CD4-positive, alpha-beta T cell treated with Interleukin-12 subunit alpha and Interleukin-12 subunit beta, for 1 hour (primary cell): ENCODE data around the gene FAM13A.

Source experiments
- DNase-seq: peaks from one replicate; pipeline ENCODE4 v3.0.0-alpha.2; 2020

The FAM13A gene

DNA sequence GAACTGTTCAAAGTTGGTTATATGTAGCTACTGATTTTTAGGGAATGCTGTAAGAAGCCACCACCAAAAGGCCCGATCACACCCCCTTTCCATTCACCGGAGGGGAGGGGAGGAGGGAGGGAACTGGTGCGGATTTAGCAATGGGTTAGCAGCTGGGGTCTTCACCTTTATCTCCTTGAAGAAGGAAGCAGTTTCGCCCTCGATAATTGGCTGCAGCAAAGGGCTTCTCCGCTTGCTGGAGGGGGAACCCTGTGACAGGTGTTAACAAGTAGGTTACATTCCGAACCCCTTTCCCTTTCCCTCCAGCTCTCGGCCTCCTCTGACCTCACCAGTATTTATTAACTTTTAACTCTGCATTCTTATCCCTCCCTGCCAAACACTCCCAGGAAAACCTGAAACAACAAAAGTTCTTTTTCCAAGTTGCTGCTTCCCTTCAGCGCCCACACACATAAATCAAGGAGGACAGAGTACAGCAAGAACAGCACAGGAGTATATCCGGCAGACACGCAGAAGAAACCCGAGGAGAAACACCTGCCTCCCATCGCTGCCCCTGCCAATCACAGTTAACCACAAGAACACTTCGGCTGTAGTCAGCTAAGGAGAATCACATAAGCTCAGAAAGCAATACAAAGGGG lies 319.6 kb downstream of the FAM13A start:
- DNase-seq: peak; percentile 11

DNA sequence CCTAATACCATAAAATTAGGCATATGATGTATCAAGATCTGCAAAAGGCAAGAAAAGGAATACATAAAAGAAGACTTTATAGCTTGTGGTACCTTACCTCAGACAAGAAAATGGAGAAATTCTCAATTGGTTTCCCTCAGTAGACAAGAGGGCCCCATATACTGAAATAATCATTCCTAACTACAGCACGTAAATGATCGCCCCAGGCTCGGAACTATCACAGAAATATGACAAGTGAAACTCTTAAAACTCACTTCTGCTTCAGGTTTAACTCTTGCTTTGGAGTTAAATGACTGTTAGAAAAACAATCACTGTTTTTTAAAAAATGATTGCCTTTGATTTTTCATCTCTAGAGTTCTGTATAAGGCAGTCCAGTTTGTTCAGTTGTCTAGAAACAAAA lies 320.7 kb downstream of the FAM13A start:
- no peak for DNase-seq

DNA sequence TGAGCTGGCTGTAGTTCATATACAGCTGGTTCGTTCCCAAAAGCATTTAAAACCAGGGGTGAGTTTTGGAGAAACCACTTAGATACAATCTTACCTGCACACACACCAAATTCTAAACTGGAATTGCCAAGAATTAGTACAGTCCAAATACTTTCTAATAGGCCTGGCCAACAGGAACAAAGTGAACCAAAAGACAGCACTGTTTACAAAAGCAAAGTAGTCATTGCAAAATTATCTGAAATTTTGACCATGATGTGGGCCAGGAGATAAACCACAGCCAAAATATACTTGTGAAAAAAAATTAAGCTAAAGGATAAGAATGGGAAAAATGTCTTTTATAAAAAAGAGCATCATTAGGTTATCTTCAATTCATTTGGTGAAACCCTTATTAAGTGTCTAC lies 321.4 kb downstream of the FAM13A start:
- DNase-seq: no peak

DNA sequence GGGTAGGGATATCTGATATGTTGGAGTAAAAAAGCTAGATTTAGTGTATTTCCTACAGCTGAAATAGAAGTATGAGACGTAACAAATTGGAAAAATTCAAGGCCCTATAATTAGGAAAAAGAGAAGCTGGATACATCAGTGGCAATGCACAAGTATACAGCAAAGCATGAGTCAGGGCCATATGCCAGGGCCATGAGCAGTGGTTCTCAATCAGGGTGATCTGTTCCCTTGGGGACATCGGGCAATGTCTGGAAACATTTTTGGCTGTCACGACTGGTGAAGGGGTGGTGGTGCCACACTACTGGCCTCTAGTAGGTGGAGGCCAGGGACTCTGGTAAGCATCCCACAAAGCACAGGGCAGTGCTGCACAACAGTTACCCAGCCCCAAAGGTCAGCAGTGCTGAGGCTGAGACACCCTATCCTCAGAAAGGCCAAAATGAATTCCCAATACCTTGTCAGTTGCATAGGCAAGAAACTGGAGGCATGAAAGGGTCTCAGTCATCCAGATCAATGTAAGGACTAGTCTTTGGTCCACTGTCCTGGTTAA lies 322.5 kb downstream of the FAM13A start:
- DNase-seq: no peak

DNA sequence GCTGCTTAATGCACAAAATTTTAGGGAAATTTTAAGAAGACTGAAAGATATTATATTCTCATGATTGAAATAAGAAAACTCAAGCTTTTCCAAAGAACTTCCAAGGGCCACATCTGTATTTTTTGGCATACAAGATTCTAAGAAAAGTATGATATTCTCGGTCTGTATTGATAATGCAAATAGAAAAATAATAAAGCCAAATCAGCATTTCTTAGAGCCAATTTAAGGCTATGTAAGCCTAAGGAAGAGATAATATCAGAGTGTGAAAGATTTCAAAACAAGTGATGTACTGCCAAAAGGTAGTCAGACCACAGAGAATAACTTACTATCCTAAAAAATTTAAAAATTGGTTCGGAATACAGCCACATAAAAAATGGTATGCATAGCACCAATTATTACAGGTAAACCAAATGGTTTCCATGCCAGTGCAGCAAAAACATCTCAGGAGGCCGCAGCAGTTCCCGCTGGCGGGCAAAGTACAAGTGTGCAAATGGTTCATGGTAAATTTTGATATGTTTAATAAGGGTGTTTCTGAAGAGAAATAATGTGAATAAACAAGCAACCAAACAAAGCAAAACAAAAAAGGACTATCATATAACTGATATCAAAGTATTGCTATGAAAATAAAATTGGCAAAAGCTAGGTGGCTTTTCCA lies 324.1 kb downstream of the FAM13A start:
- no peak for DNase-seq

DNA sequence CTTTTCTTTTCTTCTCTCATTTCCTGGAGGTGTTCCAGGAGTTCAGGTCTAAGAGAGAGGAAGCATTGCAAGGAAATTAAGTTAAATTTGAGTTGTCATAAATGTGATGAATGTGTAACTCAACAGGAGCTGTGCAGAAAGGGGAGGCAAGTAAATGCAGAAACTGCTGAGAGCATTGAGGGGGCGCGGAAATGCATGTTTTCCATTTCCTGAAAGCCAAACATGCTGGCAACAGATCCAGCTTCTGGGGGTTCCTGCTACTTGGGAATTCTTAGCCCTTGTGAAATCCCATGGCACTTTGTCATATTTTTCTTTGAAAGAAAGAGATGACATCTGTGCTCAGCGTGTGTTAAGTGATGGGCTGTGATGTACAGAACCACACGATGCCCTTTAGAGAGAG lies 325.6 kb downstream of the FAM13A start:
- DNase-seq: no peak

DNA sequence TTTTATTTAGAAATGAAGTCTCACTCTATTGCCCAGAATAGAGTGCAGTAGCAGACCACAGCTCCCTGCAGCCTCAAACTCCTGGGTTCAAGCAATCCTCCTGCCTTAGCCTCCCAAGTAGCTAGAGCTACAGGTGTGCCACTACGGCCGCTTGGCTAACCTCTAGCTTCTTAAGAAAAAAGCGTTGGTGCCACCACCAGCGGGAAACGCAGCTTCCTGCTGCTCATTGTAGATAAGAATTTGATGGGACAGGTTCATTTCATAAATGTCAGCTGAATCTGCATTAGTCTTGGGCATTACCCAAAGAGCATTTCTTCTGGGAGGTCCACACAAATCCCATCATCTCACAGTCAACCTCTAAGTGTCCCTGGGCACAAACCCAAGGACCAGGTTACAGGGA lies 326.2 kb downstream of the FAM13A start:
- DNase-seq: no peak

DNA sequence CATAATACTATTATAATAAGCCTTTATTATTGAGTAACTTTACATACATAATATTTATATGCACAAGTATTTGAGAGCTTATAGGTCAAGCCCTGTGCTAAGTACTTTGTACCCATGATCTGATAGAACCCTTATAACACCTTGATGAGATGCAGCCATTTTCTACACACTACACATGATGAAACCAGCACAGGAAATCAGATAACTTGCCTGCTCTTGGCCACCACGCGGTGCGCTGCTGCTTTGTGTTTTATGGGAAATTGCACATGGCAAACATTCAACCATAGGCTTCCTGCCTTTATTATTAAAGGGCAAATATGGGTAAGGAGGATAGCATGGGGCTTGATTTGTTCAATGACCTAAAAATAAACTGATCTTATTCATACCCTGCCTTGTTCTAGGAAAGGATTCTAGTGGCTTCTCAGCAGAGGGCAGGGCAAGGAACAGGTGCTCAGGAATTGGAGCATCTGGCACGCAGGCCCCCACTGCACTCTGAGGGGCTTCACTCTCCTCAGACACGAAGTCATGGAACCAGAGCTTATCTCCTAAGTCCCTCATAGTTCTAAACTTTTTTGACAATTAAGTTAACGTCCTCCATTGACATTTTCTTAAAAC lies 327.7 kb downstream of the FAM13A start:
- DNase-seq: no peak

DNA sequence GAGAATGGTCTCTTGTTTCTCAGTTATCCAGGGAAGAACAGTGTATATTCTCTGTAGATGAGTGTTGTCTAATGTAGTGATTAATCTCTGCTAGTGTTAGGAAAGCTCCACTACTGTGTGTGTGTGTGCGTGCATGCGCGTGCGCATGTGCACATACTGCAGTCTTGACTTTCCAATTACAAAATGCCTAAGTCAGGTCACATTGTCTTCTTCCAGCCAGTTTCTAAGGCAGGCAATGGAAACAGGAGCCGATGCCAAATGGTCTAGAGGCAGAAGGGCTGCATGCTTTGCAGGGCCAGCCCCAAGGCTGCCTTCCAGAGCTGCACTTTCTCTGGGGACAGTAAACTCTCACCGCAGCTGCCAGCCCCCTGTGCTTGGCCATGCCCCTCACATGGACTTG lies 328.8 kb downstream of the FAM13A start:
- no peak for DNase-seq

DNA sequence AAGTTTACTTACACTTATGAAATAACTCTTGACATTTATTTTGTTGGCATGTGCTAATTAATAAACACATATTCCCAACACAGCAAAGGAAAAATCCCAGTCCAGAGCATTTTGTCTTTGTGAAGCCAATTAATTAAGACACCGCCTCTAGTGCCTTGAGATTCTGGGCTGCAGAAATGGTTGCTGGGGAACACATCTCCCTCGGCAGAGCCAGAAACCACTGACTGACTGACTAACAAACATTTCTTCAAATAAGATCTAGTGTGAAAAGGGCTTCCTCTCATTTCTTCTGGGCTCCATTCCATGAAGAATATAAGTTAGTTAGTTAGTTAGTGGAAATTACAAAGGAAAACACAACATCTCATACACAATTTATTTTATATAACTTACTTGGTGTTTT lies 331.0 kb downstream of the FAM13A start:
- no peak for DNase-seq

DNA sequence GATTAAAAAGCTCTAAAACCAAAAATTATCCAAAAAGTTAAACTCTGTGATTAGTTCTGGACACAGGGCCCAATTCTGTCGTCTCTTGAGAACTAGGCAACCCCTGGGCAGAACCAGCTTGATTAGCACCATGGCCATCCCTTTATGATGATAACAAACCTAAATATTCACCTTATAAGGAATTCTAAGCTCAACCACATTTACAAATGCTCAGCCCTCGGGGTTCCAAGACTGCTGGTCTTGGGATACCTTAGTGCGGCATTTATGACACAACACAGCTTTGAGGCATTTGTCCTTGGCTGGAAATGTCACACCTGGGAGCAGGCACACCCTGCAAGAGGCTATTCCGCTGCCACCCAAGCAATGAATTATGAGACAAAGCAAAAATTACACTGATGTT lies 331.8 kb downstream of the FAM13A start:
- no peak for DNase-seq

DNA sequence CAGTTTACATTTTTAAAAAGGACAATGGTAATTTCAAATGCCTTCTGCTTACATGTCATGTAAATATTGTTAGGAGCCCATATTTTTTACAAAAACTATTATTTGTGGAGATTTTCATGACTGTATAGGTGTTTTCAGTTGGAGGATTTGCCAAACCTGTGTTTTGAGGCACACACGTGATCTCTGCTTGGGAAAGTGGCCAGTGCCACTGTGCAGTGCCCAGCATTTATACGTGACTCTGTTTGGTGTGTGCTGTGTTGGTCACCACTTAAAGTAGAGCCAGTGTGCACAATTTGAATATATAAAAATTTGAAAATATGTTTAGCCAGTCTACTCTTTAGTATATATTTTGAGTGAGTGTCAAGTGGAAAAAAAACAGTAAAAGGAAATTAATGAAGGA lies 332.6 kb downstream of the FAM13A start:
- DNase-seq: no peak

DNA sequence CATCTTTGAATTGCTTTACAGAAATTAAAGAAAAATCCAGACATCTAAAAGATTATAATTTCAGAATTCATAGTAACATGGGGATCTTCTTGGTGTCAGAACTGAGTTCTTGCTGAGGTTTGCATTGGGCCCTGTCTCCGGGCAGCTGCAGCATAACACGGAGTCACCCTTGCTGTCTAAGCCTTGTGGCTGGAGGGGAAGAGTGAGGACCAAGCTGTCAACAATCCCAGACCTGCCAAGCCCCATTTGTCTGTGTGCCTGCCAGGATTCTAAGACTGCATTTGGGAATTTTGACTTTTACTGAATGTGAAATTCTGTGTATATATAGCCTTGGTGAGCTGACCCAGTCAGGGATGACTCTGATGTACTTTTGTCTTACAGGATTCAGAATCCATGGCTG lies 334.2 kb downstream of the FAM13A start:
- no peak for DNase-seq

DNA sequence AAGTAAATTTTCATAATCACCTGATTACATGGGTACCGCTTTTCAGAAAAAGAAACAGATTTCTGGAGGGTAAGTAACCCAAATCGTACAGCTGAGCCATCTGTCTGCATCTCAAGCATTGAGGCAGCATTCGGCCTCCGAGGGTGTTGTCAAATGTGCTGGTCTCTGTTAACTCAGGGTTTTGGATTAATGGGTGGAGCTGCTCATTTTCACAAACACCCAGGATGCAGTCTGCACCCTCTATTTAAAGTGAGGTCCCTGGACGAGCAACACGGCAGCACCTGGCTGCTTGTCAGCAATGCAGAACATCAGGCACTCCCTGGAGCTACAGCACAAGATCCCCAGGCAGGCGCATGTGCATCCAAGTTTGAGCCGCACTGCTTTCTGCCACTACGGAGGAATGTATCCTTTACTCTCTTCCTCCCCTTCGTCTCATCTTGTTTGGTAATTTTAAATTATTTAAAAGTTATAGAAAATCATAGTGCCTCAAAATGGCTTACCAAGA lies 334.7 kb downstream of the FAM13A start:
- no peak for DNase-seq

DNA sequence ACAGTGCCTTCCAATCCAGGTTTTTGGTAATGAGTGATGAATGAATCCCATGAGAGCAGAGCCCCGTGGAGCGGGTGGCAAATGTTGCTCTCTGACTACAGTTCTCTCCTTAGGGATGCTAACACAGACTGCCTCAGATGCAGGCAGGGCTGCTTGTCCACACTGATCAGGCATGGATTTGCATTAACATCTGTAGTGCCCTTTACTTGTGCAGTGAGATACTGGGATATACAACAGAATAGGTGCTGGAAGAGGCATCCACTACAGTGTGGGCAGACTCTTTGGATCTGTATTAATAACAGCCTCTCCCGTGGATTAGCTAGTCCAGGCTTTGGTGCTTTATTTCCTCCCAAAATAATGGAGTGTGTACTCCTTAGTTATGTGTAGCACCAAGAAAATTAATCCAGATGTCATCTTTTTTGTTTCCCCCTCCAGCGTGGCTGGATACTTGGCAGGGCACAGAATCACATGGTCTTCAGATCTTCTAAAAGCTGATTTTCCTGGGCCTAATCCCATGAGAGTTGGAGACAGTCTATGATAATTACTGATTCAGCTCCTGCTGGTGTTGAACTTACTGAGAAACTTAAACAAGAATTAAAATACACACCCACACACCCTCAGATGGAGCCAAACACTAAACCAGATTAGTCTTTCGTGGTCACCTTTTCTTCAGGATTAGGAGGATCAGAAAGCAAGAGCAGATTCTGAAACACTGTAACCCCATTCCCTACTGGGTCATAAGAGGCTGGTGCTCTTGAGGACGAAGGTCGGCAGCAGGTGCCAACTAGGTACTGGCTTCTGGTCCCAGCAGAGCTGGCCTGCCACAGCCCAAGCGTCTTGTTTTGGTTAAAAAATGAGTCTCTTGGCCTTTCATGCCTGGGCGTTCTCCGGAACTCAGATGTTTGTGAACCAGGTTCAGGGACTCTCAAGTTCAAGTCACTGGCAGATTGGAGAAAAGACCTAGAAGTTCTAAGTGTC lies 336.2 kb downstream of the FAM13A start:
- DNase-seq: no peak

DNA sequence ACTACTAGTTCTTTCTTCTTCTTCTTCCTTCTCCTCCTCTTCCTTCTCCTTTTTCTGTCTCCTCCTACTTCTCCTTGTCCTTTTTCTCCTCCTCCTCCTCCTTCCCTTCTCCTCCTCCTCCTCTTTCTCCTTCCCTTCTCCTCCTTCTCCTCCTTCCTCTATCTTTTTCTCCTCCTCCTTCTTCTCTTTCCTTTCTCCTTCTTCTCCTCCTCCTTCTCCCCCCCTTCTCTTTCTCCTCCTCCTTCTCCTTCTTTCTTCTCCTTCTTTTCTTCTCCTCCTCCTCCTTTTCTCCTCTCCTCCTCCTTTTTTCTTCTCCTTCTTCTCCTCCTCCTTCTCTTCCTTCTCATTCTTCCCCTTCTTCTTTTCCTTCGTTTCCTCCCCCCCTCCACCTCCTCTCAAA lies 337.6 kb downstream of the FAM13A start:
- no peak for DNase-seq

DNA sequence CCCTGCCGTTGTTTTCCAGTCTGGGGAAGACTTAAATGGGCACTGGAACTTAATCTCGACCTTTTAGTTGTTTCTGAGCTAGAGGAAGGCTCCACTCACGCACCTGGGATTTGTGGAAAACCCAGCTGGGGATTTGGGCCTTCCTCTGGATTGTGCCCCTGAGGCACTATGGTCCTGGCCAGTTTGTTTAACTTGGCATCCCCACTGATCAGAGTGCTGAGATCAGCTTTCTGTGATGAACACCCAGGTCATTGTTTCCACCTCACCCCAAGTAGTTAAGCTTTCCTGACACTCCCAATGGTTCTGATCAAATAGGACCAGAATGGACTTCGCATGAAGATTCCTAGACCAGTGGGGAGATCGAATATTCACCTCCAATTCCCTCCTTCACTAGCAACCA lies 338.9 kb downstream of the FAM13A start:
- DNase-seq: no peak

DNA sequence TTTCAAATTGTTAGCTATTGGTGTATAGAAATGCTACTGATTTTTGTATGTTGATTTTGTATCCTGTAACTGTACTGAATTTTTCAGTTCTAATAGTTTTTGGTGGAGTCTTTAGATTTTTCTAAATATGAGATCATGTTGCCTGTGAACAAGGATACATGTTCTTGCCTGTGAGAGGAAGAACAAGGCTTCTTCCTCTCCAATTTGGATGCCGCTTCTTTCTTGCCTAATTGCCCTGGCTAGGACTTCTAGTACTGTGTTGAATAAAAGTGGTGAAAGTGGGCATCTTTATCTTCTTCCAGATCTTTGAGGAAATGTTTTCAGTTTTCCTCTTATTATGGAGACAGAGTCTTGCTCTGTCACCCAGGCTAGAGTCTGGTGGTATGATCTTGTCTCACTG lies 343.2 kb downstream of the FAM13A start:
- DNase-seq: no peak

DNA sequence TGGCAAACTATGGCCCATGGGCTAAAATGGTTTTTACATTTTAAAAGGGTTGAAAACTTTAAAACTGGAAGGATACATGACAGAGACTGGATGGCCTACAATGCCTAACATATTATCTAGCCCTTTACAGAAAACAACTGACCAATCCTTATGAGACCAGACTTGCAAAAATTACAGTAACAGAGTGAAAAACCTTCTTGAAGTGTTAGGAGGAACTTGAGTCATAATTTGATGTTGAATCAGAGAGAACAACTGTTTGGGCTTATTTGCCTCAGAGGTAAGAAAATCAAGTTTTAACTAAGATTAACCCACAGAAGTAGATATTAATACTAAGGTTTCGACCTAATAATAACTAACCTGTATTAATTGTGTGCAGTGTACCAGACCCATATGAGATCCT lies 347.0 kb downstream of the FAM13A start:
- no peak for DNase-seq

DNA sequence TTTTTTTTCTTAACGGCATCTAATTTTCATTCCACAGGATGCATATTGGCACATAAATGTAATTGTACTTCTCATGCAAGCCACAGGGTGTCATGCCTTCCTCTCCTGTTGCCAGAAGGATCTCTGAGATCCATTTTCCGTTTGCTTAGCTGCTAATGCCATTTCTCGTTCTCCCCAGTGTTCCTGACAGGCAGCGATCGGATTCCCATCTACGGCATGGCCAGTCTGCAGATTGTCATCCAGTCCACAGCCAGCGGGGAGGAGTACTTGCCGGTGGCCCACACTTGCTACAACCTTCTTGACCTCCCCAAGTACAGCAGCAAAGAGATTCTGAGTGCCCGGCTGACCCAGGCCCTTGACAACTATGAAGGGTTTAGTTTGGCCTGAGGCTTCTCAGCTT lies 350.4 kb downstream of the FAM13A start:
- no peak for DNase-seq

DNA sequence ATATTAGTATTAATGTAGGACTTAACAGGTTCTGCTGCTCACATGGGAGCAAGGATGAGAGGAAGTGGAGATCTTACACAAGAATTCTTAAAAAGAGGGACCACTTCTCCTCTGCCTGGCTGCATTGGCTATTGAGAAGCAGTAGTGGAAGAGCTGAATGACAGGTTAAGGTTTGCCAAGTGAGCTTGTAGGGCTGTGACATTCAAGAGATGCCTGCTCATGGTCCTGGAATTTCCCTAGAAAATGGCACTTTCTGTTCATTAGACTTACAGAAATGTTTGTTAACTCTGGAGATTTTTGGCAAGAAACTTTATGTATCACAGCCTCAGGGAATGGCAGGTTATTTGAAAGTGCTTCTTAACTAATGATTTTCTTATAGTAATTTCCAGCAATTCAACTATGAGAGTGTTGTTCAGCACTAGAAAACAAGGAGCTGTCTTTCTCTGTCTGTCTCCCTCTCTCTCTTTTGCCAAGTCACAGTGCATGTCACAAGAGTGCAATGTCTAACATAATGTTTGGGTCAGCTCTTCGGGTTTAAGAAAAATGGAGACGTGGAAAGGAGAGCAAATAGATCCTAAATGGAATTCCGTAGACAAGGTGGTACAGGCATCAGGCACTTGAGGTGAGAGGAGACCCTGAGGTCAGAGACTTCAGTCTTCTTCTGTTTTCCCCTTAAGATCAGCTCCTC lies 351.0 kb downstream of the FAM13A start:
- DNase-seq: no peak

DNA sequence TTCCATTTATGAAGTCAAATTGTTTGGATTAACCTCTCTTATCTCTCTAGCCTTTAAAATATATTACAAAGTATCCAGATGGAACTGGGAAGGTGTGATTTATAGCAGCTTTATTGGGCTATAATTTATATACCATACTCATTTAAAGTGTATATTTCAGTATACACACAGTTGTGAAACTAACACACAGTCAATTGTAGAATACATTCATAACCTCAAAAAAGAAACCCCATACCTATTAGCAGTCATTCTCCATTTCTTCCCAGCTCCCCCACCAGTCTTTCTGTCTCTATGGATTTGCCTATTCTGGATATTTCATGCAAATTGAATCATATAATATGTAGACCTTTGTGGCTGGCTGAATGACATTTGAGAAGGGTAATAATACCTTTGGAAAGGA lies 351.8 kb downstream of the FAM13A start:
- no peak for DNase-seq
